Endothelial cell of umbilical vein (primary cell): ENCODE data around the gene IL10. TPM values are rescaled to one million over a fixed set of nuclear protein-coding genes. Genes with fewer than 3 reads are reported as not detected.

Experiments used
- BruUV-seq: library from RNA; stranded (reverse); fragments of 400-500 nt; replicated peaks from 2 replicates; lab custom pipeline; 2021; lab: Mats Ljungman, UMichigan
- CTCF ChIA-PET: fragments of 300-600, 350-600 bp; sonication (Branson Sonifier 250); formaldehyde crosslinking; loops from one replicate; lab custom pipeline; 2021; ENCODE audit warnings: antibody characterized with exemption, inconsistent platforms; lab: Charles Lee
- POLR2A ChIA-PET: fragments of 300-600, 350-600 bp; sonication (Branson Sonifier 250); formaldehyde crosslinking; loops from one replicate; lab custom pipeline; 2021; ENCODE audit warnings: antibody characterized with exemption, inconsistent platforms; lab: Charles Lee
- DNase-seq: peaks from one replicate; pipeline ENCODE4 v3.0.0-alpha.2; 2011; ENCODE audit warnings: low read depth, low spot score
- FAIRE-seq: peaks from 2 replicates; lab custom pipeline; 2011; peaks lifted over from hg19 to GRCh38; lab: Jason Lieb, UNC
- H2AFZ ChIP-seq: 2 replicates; pipeline ENCODE4 v1.6.0; 2012; ENCODE audit warnings: low read depth, low read length, control low read depth, inconsistent platforms
- H3K27ac ChIP-seq: 2 replicates; pipeline ENCODE4 v1.5.1; 2011; ENCODE audit warnings: low read depth, mild to moderate bottlenecking, control low read depth, low read length, moderate library complexity; ENCODE audit not compliant: insufficient read depth
- H3K27me3 ChIP-seq, 2 experiments: 2 replicates each; pipeline versions ENCODE4 v1.6.0 to v1.6.1; 2011; ENCODE audit warnings: low read length in 2 of 2, mixed read lengths in 1 of 2; ENCODE audit not compliant: control insufficient read depth in 2 of 2, insufficient read depth in 2 of 2
- H3K36me3 ChIP-seq, 2 experiments: 2 replicates in 1 of 2; 3 replicates in 1 of 2; pipeline ENCODE4 v1.5.1; 2011; ENCODE audit warnings: low read length in 2 of 2, mild to moderate bottlenecking in 1 of 2, moderate library complexity in 1 of 2; ENCODE audit not compliant: control insufficient read depth in 2 of 2, insufficient read depth in 2 of 2; ENCODE audit errors: extremely low read depth in 1 of 2
- H3K4me1 ChIP-seq: 3 replicates; pipeline ENCODE4 v1.5.1; 2011; ENCODE audit warnings: mild to moderate bottlenecking, low read length; ENCODE audit not compliant: control insufficient read depth, insufficient read depth; ENCODE audit errors: extremely low read depth
- H3K4me2 ChIP-seq: 2 replicates; pipeline ENCODE4 v1.6.1; 2011; ENCODE audit warnings: low read length, control low read depth, mixed read lengths; ENCODE audit not compliant: insufficient read depth
- H3K4me3 ChIP-seq, 3 experiments: fragments of 200-600 bp in 1 of 3; sonication (generic), shearing (Covaris generic) in 1 of 3; replicated peaks in 1 of 3; 2 replicates each; pipeline ENCODE4 v1.5.1; 2011 to 2016; ENCODE audit warnings: control low read depth in 3 of 3, low read length in 3 of 3, mild to moderate bottlenecking in 2 of 3, inconsistent platforms in 1 of 3, low read depth in 1 of 3, moderate library complexity in 1 of 3; ENCODE audit not compliant: insufficient read depth in 1 of 3
- H3K79me2 ChIP-seq: 2 replicates; pipeline ENCODE4 v1.6.0; 2012; ENCODE audit warnings: low read length, inconsistent platforms; ENCODE audit not compliant: control insufficient read depth, insufficient read depth
- H3K9ac ChIP-seq: replicated peaks from 2 replicates; pipeline ENCODE3; 2011; ENCODE audit warnings: low read length, control low read depth; ENCODE audit not compliant: insufficient read depth; ENCODE audit errors: extremely low read depth
- H3K9me1 ChIP-seq: replicated peaks from 3 replicates; pipeline ENCODE4 v1.6.0; 2011; ENCODE audit warnings: mild to moderate bottlenecking, low read length; ENCODE audit not compliant: control insufficient read depth, insufficient read depth; ENCODE audit errors: extremely low read depth
- H3K9me3 ChIP-seq: replicated peaks from 2 replicates; pipeline ENCODE4 v1.5.1; 2012; ENCODE audit warnings: low read length, inconsistent platforms; ENCODE audit not compliant: control insufficient read depth, insufficient read depth
- H4K20me1 ChIP-seq: replicated peaks from 2 replicates; pipeline ENCODE3; 2011; ENCODE audit warnings: mild to moderate bottlenecking, low read length; ENCODE audit not compliant: control insufficient read depth, insufficient read depth; ENCODE audit errors: extremely low read depth
- EZH2 ChIP-seq: IDR thresholded peaks from 2 replicates; pipeline ENCODE4 v1.6.1; 2012; ENCODE audit warnings: borderline replicate concordance, low read depth, mild to moderate bottlenecking, moderate library complexity, low read length, inconsistent platforms; ENCODE audit not compliant: severe bottlenecking
- FOS ChIP-seq: IDR thresholded peaks from 2 replicates; pipeline ENCODE4 v1.6.1; 2011; ENCODE audit warnings: mild to moderate bottlenecking, low read length, moderate library complexity, borderline replicate concordance; ENCODE audit not compliant: insufficient read depth
- GATA2 ChIP-seq: IDR thresholded peaks from 2 replicates; pipeline ENCODE4 v1.7.0; 2011; ENCODE audit warnings: low read depth, mild to moderate bottlenecking, moderate library complexity, mixed read lengths, low read length; ENCODE audit not compliant: insufficient read length, insufficient read depth
- JUN ChIP-seq: IDR thresholded peaks from 2 replicates; pipeline ENCODE4 v1.6.1; 2011; ENCODE audit warnings: borderline replicate concordance, low read depth; ENCODE audit not compliant: insufficient read length, insufficient read depth
- MAX ChIP-seq: IDR thresholded peaks from 2 replicates; pipeline ENCODE4 v1.6.1; 2011; ENCODE audit not compliant: insufficient read depth, insufficient read length
- MYC ChIP-seq: IDR thresholded peaks from one replicate; pipeline ENCODE4 v1.6.1; 2011; ENCODE audit warnings: mild to moderate bottlenecking, low read depth, low read length
- POLR2A ChIP-seq: IDR thresholded peaks from 2 replicates; pipeline ENCODE4 v1.6.1; 2012; ENCODE audit warnings: low read depth, mild to moderate bottlenecking, control low read depth, low read length
- POLR2AphosphoS5 ChIP-seq: IDR thresholded peaks from 2 replicates; pipeline ENCODE4 v1.6.1; 2012; ENCODE audit warnings: low read depth, mild to moderate bottlenecking, control low read depth, low read length, moderate library complexity; ENCODE audit not compliant: insufficient read depth
- dilution Hi-C: fragments of 300-500 bp; cut with MboI; formaldehyde crosslinking; loops from one replicate; pipeline ENCODE4 v1.15.0; 2019; ENCODE audit warnings: low sequenced_read_pairs; ENCODE audit not compliant: extremely low pct_ligation_motif_present
- intact Hi-C: fragments of 100-400 bp; cut with micrococcal nuclease; formaldehyde crosslinking; loops from one replicate; pipeline ENCODE4 v1.10.0; 2022
- polyA plus RNA-seq, 4 experiments: library from polyadenylated mRNA; depleted of rRNA in 3 of 4; stranded (reverse) in 3 of 4; unstranded in 1 of 4; fragments of >200 nt; gene quantifications; 2 replicates each; pipeline versions ENCODE4 v1.2.1 to v1.2.3, GENCODE V29; 2011 to 2012; ENCODE audit warnings: missing spikeins in 1 of 4
- total RNA-seq: library from RNA; stranded (reverse); gene quantifications from 2 replicates; pipeline ENCODE4 v1.2.3, GENCODE V29; 2021
- TF ChIP-seq, protein P1 (sequence below), 2 donors: IDR thresholded peaks; 1 replicate in 1 of 2; 2 replicates in 1 of 2; pipeline ENCODE4 v1.5.1; 2011; ENCODE audit warnings: low read length in 2 of 2, mild to moderate bottlenecking in 2 of 2, moderate library complexity in 2 of 2, control low read depth in 1 of 2, inconsistent platforms in 1 of 2, low read depth in 1 of 2; ENCODE audit not compliant: insufficient read depth in 1 of 2; ENCODE audit errors: extremely low read depth in 1 of 2

Gene IL10
- total and polyA plus RNA-seq, 2 donors (not counting 3 experiments of a cell fraction or from before 2014, with no cell fraction given): not detected

GRCh38 chr1:206804156-206804737, 32.0 kb upstream of the IL10 start:
- H4K20me1 ChIP-seq: no peaks in the 10 kb centered on the region
- H3K9me1 ChIP-seq: no peaks in the 10 kb centered on the region
- H3K4me2 ChIP-seq: no peak overlapping the region
- H3K9ac ChIP-seq: no peak overlapping the region
- dilution Hi-C loops (no loop called here), intact Hi-C loops (no loop called here)
- DNase-seq (no peak), FAIRE-seq (no peak)
- H2AFZ ChIP-seq: no peak overlapping the region
- POLR2A ChIA-PET: no interaction called here
- no peaks in the 10 kb centered on the region for H3K9me3 ChIP-seq
- H3K36me3 ChIP-seq: no peaks in the 10 kb centered on the region
- no peak overlapping the region for H3K4me3 ChIP-seq
- CTCF ChIA-PET: interaction anchor here (1.2 kb wide), 1 partner anchor 108 kb away, joined by 3 read pairs; no protein-coding TSS in a partner anchor
- no TSS peak for BruUV-seq
- H3K4me1 ChIP-seq: no peaks in the 10 kb centered on the region
- TF ChIP-seq POLR2A: no peak
- TF ChIP-seq EZH2: no peak
- no peak for TF ChIP-seq MAX
- TF ChIP-seq GATA2: no peak
- no peak for TF ChIP-seq JUN
- TF ChIP-seq, protein P1, sequence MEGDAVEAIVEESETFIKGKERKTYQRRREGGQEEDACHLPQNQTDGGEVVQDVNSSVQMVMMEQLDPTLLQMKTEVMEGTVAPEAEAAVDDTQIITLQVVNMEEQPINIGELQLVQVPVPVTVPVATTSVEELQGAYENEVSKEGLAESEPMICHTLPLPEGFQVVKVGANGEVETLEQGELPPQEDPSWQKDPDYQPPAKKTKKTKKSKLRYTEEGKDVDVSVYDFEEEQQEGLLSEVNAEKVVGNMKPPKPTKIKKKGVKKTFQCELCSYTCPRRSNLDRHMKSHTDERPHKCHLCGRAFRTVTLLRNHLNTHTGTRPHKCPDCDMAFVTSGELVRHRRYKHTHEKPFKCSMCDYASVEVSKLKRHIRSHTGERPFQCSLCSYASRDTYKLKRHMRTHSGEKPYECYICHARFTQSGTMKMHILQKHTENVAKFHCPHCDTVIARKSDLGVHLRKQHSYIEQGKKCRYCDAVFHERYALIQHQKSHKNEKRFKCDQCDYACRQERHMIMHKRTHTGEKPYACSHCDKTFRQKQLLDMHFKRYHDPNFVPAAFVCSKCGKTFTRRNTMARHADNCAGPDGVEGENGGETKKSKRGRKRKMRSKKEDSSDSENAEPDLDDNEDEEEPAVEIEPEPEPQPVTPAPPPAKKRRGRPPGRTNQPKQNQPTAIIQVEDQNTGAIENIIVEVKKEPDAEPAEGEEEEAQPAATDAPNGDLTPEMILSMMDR (IDR thresholded peaks at IDR 0.05; ENCODE audit: extremely low read depth in 1 of 2, insufficient read depth in 1 of 2, low read depth in 1 of 2, low read length in 2 of 2): no peak
- TF ChIP-seq MYC: no peak
- no peak for TF ChIP-seq FOS
- no peak for TF ChIP-seq POLR2AphosphoS5
- H3K27me3 ChIP-seq: peaks cover 3 to 17% of the 10 kb centered on the region in 2 experiments
- no peaks in the 10 kb centered on the region for H3K79me2 ChIP-seq
- H3K27ac ChIP-seq: no peak overlapping the region
